Activated T-cell treated with anti-CD3 and anti-CD28 coated beads for 1 hour (primary cell): ENCODE results near the gene PPP6R2.
A peak's percentile ranks its signal among the peaks of the same experiment; 100 is the strongest.

Experiments
- DNase-seq: peaks from one replicate; pipeline ENCODE4 v3.0.0-alpha.2; 2020; ENCODE audit warnings: low read depth

The PPP6R2 gene

GRCh38 chr22:50447576-50448551 is 104.7 kb downstream of the PPP6R2 start:
- DNase-seq: no peak

- DNase-seq: no peak
These were observed 109.5 kb downstream of the PPP6R2 start for GRCh38 chr22:50452649-50453048.

- no peak for DNase-seq
These were observed 111.5 kb downstream of the PPP6R2 start for GRCh38 chr22:50454556-50455075.

- DNase-seq: no peak
These were observed 112.1 kb downstream of the PPP6R2 start for GRCh38 chr22:50455201-50455600.

- no peak for DNase-seq
These were observed 112.9 kb downstream of the PPP6R2 start for GRCh38 chr22:50456026-50456425.

GRCh38 chr22:50456466-50457234 is 113.5 kb downstream of the PPP6R2 start:
- no peak for DNase-seq

GRCh38 chr22:50459016-50459415 is 115.9 kb downstream of the PPP6R2 start:
- no peak for DNase-seq

GRCh38 chr22:50459496-50460140 is 116.5 kb downstream of the PPP6R2 start:
- no peak for DNase-seq

GRCh38 chr22:50460938-50461337 is 117.8 kb downstream of the PPP6R2 start:
- no peak for DNase-seq

- DNase-seq: no peak
These were observed 118.4 kb downstream of the PPP6R2 start for GRCh38 chr22:50461536-50461935.

- no peak for DNase-seq
These were observed 118.9 kb downstream of the PPP6R2 start for GRCh38 chr22:50461979-50462540.

- no peak for DNase-seq
These were observed 120.2 kb downstream of the PPP6R2 start for GRCh38 chr22:50463188-50463900.

GRCh38 chr22:50464451-50464850 is 121.3 kb downstream of the PPP6R2 start:
- DNase-seq: no peak

- DNase-seq: no peak
These were observed 122.2 kb downstream of the PPP6R2 start for GRCh38 chr22:50465066-50465930.

- DNase-seq: no peak
These were observed 124.2 kb downstream of the PPP6R2 start for GRCh38 chr22:50467341-50467740.

- DNase-seq: no peak
These were observed 124.8 kb downstream of the PPP6R2 start for GRCh38 chr22:50467773-50468440.

- no peak for DNase-seq
These were observed 125.5 kb downstream of the PPP6R2 start for GRCh38 chr22:50468626-50469025.

GRCh38 chr22:50469377-50470305 is 126.5 kb downstream of the PPP6R2 start:
- DNase-seq: peak; percentile 95

- no peak for DNase-seq
These were observed 127.4 kb downstream of the PPP6R2 start for GRCh38 chr22:50470491-50470890.
